SK-N-SH treated with all-trans-retinoic acid at 6 μM for 48 hours (cell line): Measurements from ENCODE around the gene ACBD6.

ENCODE experiments used
- ARNTL ChIP-seq: fragments of 450-650 bp; formaldehyde crosslinking; IDR thresholded peaks from 2 replicates; pipeline ENCODE4 v1.5.0; 2020; ENCODE audit warnings: low read depth, mild to moderate bottlenecking, moderate library complexity, borderline replicate concordance
- CSDC2 ChIP-seq: fragments of 250-450 bp; sonication (Bioruptor Pico); IDR thresholded peaks from 2 replicates; pipeline ENCODE4 v1.5.0; 2020; ENCODE audit warnings: mild to moderate bottlenecking, moderate library complexity
- GLIS3 ChIP-seq: fragments of 250-450 bp; sonication (Bioruptor Pico); IDR thresholded peaks from 2 replicates; pipeline ENCODE4 v1.5.0; 2020; ENCODE audit warnings: mild to moderate bottlenecking, moderate library complexity
- PPARA ChIP-seq: fragments of 250-450 bp; sonication (Bioruptor Pico); IDR thresholded peaks from 2 replicates; pipeline ENCODE4 v1.5.0; 2020; ENCODE audit warnings: mild to moderate bottlenecking, borderline replicate concordance
- RARB ChIP-seq: fragments of 250-450 bp; sonication (Bioruptor Pico); IDR thresholded peaks from 2 replicates; pipeline ENCODE4 v1.8.0; 2021; ENCODE audit warnings: mild to moderate bottlenecking, moderate library complexity
- TCF4 ChIP-seq: fragments of 250-450 bp; sonication (Bioruptor Pico); IDR thresholded peaks from 2 replicates; pipeline ENCODE4 v1.8.0; 2021; ENCODE audit warnings: mild to moderate bottlenecking, moderate library complexity, borderline replicate concordance
- TF ChIP-seq, protein P1 (sequence below): fragments of 250-450 bp; sonication (Bioruptor Pico); IDR thresholded peaks from 2 replicates; pipeline ENCODE4 v1.8.0; 2020; ENCODE audit warnings: mild to moderate bottlenecking, moderate library complexity, borderline replicate concordance
- TF ChIP-seq, protein P2 (sequence below): fragments of 250-450 bp; sonication (Bioruptor Pico); IDR thresholded peaks from 2 replicates; pipeline ENCODE4 v1.5.1; 2020; ENCODE audit warnings: low read depth, mild to moderate bottlenecking, moderate library complexity

- TF ChIP-seq TCF4 (CRISPR knock-in tag), result no peak
- TF ChIP-seq, protein P1, sequence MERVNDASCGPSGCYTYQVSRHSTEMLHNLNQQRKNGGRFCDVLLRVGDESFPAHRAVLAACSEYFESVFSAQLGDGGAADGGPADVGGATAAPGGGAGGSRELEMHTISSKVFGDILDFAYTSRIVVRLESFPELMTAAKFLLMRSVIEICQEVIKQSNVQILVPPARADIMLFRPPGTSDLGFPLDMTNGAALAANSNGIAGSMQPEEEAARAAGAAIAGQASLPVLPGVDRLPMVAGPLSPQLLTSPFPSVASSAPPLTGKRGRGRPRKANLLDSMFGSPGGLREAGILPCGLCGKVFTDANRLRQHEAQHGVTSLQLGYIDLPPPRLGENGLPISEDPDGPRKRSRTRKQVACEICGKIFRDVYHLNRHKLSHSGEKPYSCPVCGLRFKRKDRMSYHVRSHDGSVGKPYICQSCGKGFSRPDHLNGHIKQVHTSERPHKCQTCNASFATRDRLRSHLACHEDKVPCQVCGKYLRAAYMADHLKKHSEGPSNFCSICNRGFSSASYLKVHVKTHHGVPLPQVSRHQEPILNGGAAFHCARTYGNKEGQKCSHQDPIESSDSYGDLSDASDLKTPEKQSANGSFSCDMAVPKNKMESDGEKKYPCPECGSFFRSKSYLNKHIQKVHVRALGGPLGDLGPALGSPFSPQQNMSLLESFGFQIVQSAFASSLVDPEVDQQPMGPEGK (CRISPR knock-in tag), result no peak
- TF ChIP-seq CSDC2 (CRISPR knock-in tag), result no peak
- TF ChIP-seq GLIS3, result no peak
- TF ChIP-seq RARB (CRISPR knock-in tag), result no peak
- TF ChIP-seq PPARA (CRISPR knock-in tag), result no peak
- TF ChIP-seq ARNTL, result no peak
- TF ChIP-seq, protein P2, sequence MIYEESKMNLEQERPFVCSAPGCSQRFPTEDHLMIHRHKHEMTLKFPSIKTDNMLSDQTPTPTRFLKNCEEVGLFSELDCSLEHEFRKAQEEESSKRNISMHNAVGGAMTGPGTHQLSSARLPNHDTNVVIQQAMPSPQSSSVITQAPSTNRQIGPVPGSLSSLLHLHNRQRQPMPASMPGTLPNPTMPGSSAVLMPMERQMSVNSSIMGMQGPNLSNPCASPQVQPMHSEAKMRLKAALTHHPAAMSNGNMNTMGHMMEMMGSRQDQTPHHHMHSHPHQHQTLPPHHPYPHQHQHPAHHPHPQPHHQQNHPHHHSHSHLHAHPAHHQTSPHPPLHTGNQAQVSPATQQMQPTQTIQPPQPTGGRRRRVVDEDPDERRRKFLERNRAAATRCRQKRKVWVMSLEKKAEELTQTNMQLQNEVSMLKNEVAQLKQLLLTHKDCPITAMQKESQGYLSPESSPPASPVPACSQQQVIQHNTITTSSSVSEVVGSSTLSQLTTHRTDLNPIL (CRISPR knock-in tag), result no peak
These were observed 132.2 kb downstream of the ACBD6 start for GRCh38 chr1:180370188-180370587.
